Measurements from ENCODE around the gene IFITM1. TPM values are rescaled to one million over a fixed set of nuclear protein-coding genes. Genes with fewer than 3 reads are reported as not detected.
A peak's percentile ranks its signal among the peaks of the same experiment; 100 is the strongest.

The IFITM1 gene
- total RNA-seq, 1 experiment from 2014 or later = 2.0 TPM

DNA sequence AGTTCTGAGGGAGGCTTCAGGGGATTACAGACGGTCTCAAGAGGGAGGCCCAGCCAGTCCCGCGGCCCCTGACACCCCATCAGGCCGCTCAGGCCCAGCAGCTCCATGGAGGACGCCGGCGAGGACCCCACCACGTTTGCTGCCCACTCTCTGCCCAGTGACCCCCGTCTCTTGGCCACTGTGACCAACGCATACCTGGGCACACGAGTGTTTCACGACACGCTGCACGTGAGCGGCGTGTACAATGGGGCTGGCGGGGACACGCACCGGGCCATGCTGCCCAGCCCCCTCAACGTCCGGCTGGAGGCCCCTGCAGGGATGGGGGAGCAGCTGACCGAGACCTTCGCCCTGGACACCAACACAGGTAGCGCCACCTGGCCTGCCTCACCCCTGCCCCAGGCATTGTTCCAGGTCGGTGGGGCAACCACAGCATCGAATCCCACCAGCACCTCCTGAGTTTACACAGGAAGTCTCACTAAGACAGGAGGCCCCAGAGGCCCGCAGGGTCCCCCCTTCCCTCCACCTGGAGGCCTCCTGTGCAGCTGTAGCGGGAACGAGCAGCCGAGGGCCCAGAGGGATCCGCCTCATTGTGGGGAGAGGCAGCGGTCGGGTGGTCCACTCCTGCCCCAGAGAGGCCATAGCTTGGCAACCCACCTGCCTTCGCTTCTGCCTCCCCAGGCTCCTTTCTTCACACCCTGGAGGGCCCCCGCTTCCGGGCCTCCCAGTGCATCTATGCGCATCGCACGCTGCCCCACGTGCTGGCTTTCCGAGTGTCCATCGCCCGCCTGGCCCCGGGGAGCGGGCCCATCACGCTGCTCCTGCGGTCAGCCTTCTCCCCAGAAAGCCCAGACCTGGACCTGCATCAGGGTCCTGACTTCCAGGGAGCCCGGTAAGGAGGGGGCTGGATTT is 23.9 kb upstream of the IFITM1 start:
- H3K9ac ChIP-seq (ENCODE audit: low read length) = no peak overlapping the region
- H3K9me3 ChIP-seq (ENCODE audit: low read length) = no peaks in the 10 kb centered on the region
- POLR2A ChIA-PET (ENCODE audit: unreplicated experiment) = no interaction called here
- intact Hi-C loops (cut with micrococcal nuclease) = no loop called here
- DNase-seq (no peak), ATAC-seq (no peak)
- CTCF ChIA-PET = no interaction called here
- H4K20me1 ChIP-seq (ENCODE audit: low read length) = no peaks in the 10 kb centered on the region
- H3K9me2 ChIP-seq (replicated peaks; ENCODE audit: low read length) = no peaks in the 10 kb centered on the region
- TSS peak; percentile 61 for BruUV-seq (replicated peaks)
- H3K4me2 ChIP-seq (ENCODE audit: low read length) = peak overlapping the region; percentile 56
- H3K27me3 ChIP-seq (ENCODE audit: low read length) = no peaks in the 10 kb centered on the region
- H2AFZ ChIP-seq (ENCODE audit: low read length) = no peak overlapping the region
- H3F3A ChIP-seq (ENCODE audit: low read length, unreplicated experiment) = no peaks in the 10 kb centered on the region
- H3K27ac ChIP-seq (ENCODE audit: low read length) = no peak overlapping the region
- H3K79me2 ChIP-seq (ENCODE audit: low read length) = no peaks in the 10 kb centered on the region
- no peak overlapping the region for H3K4me3 ChIP-seq (ENCODE audit: low read length)
- H3K36me3 ChIP-seq (ENCODE audit: low read depth, low read length) = no peaks in the 10 kb centered on the region
- H3K4me1 ChIP-seq (ENCODE audit: insufficient read depth, low read length) = no peaks in the 10 kb centered on the region
- TF ChIP-seq, protein P1, sequence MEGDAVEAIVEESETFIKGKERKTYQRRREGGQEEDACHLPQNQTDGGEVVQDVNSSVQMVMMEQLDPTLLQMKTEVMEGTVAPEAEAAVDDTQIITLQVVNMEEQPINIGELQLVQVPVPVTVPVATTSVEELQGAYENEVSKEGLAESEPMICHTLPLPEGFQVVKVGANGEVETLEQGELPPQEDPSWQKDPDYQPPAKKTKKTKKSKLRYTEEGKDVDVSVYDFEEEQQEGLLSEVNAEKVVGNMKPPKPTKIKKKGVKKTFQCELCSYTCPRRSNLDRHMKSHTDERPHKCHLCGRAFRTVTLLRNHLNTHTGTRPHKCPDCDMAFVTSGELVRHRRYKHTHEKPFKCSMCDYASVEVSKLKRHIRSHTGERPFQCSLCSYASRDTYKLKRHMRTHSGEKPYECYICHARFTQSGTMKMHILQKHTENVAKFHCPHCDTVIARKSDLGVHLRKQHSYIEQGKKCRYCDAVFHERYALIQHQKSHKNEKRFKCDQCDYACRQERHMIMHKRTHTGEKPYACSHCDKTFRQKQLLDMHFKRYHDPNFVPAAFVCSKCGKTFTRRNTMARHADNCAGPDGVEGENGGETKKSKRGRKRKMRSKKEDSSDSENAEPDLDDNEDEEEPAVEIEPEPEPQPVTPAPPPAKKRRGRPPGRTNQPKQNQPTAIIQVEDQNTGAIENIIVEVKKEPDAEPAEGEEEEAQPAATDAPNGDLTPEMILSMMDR (conservative IDR thresholded peaks at IDR 0.05; ENCODE audit: low read depth, low read length) = no peak
- TF ChIP-seq EZH2 (IDR thresholded peaks at IDR 0.05; ENCODE audit: low read length, unreplicated experiment) = no peak
- no peak for TF ChIP-seq EZH2phosphoT487 (IDR thresholded peaks at IDR 0.05; ENCODE audit: borderline replicate concordance, low read length)

DNA sequence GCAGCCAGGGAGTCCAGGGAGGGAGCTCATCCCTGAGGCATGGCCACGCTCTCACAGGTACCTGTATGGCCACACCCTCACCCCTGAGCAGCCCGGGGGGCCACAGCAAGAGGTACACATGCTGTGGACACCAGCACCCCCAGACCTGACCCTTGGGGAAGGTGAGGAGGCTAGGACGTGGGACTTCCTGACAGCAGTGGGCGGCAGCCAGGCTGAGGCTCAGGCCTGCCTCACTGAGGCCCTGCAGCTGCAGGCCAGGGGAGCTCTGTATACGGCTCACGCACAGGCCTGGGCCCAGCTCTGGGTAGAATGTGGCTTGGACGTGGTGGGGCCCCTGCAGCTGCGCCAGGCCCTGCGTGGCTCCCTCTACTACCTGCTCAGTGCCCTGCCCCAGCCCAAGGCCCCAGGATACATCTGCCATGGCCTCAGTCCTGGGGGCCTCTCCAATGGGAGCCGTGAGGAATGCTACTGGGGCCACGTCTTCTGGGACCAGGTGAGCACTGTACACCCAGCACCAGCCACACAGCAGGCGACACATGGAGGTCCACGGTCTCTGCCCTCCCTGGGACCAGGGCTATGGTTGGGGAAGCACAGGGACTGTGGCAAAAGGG is 23.1 kb upstream of the IFITM1 start:
- BruUV-seq (replicated peaks) = no TSS peak
- ATAC-seq = no peak
- no peak overlapping the region for H3K27ac ChIP-seq (ENCODE audit: low read length)
- no peaks in the 10 kb centered on the region for H3K36me3 ChIP-seq (ENCODE audit: low read depth, low read length)
- H3K4me2 ChIP-seq (ENCODE audit: low read length) = no peak overlapping the region
- H3K9me3 ChIP-seq (ENCODE audit: low read length) = no peaks in the 10 kb centered on the region
- no peaks in the 10 kb centered on the region for H3F3A ChIP-seq (ENCODE audit: low read length, unreplicated experiment)
- H3K4me3 ChIP-seq (ENCODE audit: low read length) = no peak overlapping the region
- no peak overlapping the region for H2AFZ ChIP-seq (ENCODE audit: low read length)
- ChIA-PET CTCF (no interaction called here), POLR2A (ENCODE audit: unreplicated experiment) (no interaction called here)
- TF ChIP-seq EZH2phosphoT487 (IDR thresholded peaks at IDR 0.05; ENCODE audit: borderline replicate concordance, low read length) (no peak), EZH2 (IDR thresholded peaks at IDR 0.05; ENCODE audit: low read length, unreplicated experiment) (no peak)
- TF ChIP-seq, protein P1 (conservative IDR thresholded peaks at IDR 0.05; ENCODE audit: low read depth, low read length) = no peak
- intact Hi-C loops (cut with micrococcal nuclease) = no loop called here
- no peaks in the 10 kb centered on the region for H4K20me1 ChIP-seq (ENCODE audit: low read length)
- no peaks in the 10 kb centered on the region for H3K4me1 ChIP-seq (ENCODE audit: insufficient read depth, low read length)
- H3K27me3 ChIP-seq (ENCODE audit: low read length) = no peaks in the 10 kb centered on the region
- H3K9me2 ChIP-seq (replicated peaks; ENCODE audit: low read length) = no peaks in the 10 kb centered on the region
- no peaks in the 10 kb centered on the region for H3K79me2 ChIP-seq (ENCODE audit: low read length)
- DNase-seq = no peak
- H3K9ac ChIP-seq (ENCODE audit: low read length) = no peak overlapping the region
